HG02798 (cell line): ENCODE data around the gene MARF1.
A peak's percentile ranks its signal among the peaks of the same experiment; 100 is the strongest.
"Not testable (repeated sequence)": the region's sequence is repeated elsewhere in the genome, so short reads cannot be mapped to it uniquely, and the experiment has no call there.

ENCODE experiments used
- ATAC-seq: cut with Tn5 transposase; IDR thresholded peaks from one replicate; pipeline ENCODE4 v1.9.1; 2021; ENCODE audit warnings: mild to moderate bottlenecking; ENCODE audit not compliant: unreplicated experiment, poor library complexity

MARF1 gene

DNA sequence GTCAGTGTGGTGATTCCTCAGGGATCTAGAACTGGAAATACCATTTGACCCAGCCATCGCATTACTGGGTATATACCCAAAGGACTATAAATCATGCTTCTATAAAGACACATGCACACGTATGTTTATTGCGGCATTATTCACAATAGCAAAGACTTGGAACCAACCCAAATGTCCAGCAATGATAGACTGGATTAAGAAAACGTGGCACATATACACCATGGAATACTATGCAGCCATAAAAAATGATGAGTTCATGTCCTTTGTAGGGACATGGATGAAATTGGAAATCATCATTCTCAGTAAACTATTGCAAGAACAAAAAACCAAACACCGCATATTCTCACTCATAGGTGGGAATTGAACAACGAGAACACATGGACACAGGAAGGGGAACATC is 12.6 kb upstream of the MARF1 start:
- not testable (repeated sequence) for ATAC-seq

DNA sequence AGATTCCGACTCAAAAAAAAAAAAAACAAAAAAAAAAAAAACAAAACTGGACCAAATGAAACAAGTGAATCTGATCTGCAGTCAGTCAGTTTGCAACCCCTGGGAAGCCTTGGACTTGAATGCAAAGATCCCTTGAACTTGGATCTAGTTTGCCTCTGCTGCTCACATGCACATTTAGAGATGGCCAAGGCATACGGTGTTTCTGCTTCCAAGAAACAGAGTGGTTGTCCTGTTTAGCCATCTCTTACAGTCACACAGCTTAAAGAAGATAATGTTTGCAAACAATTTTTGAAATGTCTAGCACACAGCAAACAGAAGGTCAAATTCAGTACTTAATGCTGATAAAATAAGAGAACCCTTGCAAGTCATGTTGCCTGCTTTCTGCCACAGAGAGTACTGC is 11.6 kb upstream of the MARF1 start:
- ATAC-seq: no peak

DNA sequence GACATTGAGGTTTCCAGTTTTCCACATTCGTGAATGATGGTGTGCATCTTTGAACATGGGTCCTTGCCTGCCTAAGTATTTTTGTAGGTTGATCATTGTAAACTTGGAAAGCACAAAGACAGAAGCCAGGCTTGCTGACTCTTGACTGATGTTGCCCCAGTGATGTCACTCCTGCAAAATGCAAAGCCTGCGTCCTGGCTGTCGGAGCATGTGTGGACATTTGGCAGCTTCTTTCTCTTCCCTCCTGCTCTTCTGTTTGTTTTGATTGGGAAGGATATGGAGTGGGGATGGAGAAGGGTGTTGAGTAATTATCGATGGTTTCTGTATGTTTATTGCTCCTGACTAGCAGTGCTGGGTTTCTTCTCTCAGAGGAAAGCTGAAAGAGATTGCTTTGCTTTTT is 10.3 kb upstream of the MARF1 start:
- ATAC-seq: no peak

DNA sequence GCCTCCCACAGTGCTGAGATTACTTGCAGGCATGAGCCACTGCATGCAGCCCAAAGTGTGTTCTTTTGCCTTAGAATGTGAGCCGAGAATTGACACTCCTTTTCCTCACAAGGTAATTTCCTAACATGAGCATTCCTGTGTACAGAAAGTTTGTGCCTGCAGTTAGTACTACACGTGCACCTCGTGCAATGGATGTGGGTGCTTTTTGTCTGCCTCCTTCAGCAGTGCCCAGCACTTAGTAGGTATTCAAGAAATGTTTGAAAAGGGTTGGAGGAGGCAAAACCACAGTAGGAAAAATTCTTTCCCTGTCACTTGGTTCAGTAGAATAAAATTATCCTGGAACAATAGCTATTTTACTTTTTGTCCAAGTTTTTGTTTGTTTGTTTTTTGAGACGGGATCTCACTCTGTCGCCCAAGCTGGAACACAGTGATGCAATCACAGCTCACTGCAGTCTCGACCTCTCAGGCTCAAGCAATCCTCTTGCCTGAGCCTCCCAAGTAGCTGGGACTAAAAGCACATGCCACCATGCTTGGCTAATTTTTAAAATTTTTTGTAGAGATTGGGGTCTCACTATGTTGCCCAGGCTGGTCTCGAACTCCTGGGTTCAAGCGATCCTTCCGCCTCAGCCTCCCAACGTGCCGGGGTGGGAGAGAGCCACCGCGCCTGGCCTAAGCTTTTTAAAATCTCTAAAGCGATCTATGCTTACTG is 9.5 kb upstream of the MARF1 start:
- no peak for ATAC-seq

DNA sequence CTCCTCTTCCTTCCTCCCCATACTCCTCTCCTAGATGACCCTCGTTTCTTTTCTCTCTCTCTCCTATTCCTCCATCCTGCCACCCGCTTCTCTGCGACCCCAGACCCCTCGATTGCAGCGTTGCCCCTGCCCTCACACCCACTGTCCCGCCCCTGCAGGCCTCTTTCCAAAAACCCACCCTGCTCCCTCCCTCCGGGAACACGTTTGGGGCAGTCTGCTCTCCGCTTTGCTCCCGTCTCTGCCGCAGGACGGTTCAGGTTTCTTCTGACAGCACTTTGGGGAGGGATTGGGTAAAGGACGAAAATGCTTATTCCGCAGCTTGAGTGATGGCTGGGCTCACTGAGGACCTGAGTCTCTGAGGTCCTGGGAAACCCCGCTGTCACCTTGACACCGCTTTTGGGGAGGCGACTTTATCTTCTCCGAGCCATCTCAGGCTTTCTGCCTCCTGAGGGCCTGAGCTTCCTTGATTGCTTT is 7.8 kb upstream of the MARF1 start:
- peak; percentile 28 for ATAC-seq

DNA sequence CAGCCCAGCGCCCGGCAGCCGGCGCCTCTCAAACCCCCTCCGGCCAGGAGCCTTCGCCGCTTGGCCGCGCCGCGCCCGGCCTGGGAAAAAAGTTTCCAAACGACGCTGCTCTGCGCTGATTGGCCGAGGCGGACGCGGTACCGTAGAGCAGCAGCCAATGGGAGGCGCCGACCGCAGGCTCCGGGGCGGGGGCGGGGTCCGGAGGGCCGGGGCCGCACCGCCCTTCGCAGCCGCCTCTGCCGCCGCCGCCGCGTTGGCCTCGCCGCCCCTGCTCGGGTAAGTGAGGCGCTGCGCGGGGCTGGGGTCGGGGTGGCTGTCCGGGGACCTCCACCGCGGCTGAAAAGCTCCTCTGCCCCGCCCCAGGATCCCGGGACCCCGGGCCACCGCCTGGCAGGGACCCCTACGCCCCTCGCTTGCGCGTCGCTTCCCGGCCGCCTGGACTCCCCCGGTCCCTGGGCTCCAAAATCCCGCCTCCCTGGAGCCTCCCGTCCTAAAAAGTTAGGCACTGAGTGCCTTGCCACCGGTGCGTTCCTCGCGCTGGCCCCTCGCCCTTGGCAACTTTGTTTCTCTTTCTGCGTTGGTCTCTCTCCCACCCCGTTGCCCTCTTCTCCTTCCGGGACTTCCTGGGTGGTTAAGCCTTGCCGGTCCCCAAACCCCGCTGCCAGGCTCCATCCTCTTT is 7.2 kb upstream of the MARF1 start, which contains the start of gene NDE1:
NDE1 (plus strand) TSS at position 227 of the 679 bp plus-strand sequence. CDS start 14,534 bp downstream, outside the sequence.
- peak; percentile 88 for ATAC-seq

DNA sequence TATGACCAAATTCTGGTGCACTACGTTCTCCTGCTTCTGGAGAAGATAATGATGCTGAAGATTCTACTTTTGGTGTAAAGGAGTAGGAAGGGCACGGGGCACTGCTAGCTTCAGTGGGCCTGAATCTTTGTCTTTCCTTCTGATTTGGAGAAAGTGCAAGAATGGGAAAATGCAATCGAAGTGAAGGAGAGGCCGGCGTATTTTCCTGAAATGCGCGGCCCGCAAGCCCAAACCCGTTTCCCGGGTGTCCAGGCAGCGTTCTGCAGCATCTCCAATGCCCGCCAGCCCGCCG is 6.7 kb upstream of the MARF1 start:
- ATAC-seq: no peak

DNA sequence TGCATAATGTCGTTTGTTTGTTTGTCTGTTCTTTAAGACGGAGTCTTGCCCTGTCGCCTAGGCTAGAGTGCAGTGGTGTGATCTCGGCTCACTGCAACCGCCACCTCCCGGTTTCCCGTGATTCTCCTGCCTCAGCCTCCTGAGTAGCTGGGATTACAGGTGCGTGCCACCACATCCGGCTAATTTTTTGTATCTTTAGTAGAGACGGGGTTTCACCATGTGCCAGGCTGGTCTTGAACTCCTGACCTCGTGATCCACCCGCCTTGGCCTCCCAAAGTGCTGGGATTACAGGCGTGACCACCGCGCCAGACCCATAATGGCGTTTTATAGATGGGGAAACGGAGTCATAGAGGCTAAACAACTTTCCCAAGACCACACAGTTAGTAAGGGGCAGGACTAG is 6.4 kb upstream of the MARF1 start:
- not testable (repeated sequence) for ATAC-seq

DNA sequence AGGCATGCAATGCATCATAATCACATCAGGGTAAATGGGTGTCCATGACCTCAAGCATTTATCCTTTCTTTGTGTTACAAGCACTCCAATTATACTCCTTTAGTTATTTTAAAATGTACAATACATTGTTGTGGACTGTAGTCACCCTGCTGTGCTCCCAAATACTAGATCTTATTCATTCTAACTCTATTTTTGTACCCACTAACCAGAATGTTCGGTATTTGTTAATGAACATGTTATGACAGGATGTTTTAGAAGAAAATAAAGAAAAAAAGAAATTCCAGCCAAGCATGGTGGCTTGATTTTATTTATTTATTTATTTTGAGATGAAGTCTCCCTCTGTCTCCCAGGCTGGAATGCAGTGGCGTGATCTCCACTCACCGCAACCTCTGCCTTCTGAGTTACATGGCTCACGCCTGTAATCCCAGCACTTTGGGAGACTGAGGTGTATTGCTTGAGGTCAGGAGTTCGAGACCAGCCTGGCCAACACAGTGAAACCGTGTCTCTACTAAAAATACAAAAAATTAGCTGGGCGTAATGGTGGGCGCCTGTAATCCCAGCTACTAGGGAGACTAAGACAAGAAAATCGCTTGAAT is 5.3 kb upstream of the MARF1 start:
- ATAC-seq: no peak

DNA sequence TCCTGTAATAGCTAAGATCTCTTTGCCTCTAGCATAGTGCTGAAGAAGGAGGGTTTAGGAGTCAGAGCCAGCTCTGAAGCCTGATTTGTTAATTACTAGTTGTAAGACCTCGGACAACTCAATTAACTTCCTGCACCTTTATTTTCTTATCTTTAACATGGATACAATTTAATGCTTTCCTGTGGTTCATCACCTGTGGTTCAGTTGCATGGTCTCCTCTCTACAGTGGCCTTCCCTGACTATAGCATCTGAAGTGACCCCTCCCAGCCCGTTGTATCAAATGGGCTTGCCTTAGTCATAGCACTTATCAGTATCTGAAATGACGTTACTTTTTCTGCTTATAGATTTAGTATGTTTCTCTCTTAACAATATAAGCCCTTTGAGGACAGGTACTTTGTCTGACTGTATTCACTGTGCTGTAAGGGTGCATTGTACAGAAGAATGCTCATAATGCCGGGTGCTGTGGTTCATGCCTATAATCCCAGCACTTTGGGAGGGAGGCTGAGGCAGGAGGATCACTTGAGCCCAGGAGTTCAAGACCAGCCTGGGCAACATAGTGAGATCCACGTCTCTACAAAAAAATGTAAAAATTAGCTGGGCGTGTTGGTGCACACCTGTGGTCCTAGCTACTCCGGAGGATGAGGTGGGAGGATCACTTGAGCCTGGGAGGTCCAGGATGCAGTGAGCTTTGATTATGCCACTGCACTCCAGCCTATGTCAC is 4.5 kb upstream of the MARF1 start:
- ATAC-seq: no peak

DNA sequence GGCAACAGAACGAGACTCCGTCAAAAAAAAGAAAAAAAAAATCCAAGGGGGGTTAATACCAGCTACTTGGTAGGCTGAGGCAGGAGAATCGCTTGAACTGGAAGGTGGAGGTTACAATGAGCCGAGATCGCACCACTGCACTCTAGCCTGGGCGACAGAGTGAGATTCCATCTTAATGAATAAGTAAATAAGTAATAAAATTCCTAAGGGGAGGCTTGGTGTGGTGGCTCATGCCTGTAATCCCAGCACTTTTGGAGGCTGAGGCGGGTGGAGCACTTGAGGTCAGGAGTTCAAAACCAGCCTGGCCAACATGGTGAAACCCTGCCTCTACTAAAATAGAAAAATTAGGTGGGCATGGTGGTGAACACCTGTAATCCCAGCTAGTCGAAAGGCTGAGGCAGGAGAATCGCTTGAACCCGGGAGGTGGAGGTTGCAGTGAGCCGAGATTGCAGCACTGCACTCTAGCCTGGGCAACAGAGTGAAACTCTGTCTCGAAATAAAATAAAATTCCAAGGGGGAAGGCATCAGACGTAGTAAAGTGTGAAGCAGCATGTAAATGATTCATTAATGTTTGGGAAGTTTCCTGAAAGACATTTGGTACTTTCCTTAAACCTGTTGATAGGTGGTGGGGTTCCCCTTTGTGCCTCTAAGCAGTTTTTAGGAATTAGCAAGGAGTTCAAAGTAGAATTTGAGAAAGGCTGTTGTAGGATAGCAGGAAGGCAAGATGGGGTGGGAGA is 3.8 kb upstream of the MARF1 start:
- ATAC-seq: not testable (repeated sequence)

DNA sequence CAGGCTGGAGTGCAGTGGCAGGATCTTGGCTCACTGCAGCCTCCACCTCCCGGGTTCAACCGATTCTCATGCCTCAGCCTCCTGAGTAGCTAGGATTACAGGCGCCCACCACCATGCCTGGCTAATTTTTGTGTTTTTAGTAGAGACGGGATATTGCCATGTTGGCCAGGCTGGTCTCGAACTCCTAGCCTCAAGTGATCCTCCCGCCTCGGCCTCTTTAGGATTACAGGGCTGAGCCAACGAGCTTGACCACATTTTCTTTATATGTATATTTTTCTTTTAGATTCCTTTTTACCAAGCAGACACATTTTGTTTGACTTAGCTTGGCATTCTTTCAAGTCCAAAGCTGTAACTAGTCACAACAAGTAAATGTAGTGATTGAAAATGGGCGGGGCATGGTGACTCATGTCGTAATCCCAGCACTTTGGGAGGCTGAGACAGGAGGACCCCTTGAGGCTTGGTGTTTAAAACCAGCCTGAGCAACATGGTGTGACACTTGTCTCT is 2.1 kb upstream of the MARF1 start:
- not testable (repeated sequence) for ATAC-seq

DNA sequence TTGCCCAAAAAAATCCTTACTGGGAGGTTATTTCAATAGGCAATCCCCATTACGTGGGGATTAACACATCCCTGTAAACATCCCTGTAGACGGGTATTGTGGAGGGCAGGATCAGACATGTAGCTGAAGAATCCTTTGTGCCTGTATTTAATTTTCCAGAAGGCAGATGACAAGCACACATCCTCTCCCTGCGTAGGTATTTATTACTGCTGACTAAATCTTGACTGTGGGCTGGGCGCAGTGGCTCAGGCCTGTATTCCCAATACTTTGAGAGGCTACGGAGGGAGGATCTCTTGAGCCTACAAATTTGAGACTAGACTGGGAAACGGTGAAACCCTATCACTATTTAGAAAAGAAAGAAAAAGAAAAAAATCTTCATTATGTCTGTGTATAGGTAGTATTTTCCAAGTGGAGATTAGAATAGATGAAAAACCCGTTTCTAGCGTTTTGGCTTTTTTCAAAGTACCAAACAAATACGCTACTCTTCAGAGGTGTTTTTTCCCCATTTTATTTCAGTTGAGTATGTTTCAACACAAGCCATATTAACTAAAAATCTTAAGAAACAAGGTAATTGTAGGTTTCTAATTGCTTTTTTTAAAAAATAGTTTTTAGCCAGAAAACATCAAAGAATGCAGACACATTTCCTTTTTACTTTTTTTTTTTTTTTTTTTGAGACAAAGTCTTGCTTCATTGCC is 1.5 kb upstream of the MARF1 start:
- ATAC-seq: no peak

DNA sequence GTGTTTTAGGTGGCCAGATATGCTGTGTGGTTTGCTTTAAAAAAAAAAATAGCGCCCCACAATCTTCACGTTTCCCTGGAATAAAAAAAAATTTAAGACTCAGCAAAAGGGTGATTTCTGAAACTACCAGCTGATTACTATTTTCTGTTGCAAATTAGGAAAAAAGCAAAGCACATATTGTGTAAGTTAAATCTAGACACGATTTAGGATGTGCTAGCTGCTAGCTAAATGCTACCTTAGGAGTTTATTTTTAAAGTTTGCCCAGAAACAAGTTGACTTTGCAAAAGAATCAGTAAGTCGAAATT is 944 bp upstream of the MARF1 start:
- no peak for ATAC-seq

DNA sequence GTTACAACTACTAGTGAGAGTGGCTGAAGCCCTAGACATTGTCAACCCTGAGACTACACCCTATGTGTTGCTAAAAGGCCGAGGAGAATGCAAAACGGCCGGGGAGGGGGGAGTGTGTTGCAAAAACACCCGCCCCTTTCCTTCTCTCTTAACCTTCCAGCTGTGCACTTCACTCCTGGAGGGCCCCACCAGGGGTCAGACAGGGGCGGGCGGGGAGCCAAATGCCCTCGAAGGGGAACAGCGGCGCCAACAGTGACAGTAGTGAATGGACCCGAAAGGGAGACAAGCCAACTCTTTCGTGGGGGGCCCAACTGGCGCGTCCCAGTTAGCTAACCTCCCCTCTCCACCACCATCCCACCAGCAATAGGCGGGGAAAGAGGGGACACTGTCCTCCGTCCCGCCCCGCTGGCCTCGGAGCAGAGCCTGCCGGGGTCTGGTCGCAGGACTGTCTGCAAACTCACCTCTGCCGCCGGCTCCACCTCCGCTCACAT is 352 bp downstream of the MARF1 start:
- peak; percentile 58 for ATAC-seq

DNA sequence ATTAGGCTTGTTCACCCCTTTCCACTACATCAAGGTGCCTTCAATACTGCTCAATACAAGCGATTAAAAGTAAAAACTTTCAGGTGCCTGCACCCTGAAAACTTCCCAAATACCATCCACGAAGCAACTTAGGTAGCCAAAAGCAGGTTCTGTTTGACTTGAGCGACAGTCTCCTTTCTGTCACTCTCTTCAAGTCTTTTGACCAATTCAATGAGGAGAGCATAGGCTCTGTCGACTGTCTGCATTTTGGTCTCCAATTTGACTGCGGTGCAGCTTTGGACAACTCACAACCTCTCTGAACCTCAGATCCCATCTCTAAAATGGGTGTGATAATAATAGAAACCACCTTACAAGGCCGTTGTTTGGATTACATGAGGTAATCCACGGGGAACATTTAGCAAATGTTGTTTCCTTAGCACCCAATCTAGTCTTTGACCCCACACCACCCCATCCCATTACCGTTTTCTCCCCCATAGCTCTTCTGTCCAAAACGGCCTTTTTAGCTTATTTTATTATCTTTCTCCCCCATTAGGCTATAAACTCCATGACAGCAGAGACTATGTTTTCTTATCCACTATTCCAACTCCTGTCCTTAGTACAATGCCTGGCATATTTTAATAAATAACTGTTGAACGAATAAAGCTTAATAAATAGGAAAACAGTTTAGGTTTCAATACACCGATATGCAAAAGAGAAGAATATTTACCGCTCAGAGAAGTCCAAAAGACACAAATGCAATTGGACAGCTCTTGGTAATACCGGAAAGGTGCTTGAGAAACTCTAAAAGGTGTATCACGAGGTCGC is 999 bp downstream of the MARF1 start:
- no peak for ATAC-seq

DNA sequence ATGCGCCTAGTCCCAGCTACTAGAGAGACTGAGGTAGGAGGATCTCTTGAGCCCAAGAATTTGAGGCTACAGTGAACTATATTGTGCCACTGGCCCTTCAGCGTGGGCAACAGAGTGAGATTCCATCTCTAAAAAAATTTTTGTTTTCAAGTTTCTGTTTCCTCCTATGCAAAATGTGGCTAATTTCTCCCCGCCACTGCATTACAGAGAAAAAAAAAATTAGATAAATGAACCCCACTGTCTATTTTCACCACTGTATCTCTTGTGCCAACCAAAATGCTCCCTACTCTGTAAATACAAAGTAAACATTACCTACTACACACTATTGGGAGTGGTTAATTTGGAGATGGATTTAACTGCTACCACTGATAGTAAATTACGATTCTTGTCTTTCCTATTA is 2.0 kb downstream of the MARF1 start:
- ATAC-seq: no peak

DNA sequence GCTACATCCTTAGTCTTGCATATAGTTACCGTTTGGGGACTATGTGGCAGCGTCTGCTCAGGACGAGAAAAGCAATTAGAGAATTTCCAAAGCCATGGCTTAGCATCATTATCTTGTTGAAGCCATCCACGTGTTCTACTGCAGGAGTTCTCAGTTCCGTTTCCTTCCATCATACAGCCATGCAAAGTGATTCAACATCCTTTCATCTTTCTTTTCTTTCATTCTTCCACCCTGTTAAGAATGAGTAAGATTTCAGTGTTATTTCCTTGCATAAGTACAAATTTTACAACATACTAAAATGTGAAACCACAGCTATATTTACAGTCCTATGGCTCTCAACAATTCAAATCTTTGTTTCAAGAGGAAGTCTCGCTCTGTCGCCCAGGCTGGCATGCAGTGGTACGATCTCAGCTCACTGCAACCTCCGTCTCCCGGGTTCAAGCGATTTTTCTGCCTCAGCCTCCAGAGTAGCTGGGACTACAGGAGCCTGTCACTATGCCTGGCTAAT is 3.8 kb downstream of the MARF1 start:
- no peak for ATAC-seq
